Measurements from ENCODE around the gene SLC35F6. TPM values are rescaled to one million over a fixed set of nuclear protein-coding genes. Genes with fewer than 3 reads are reported as not detected.

SLC35F6 gene
- total and polyA plus RNA-seq, 4 donors: 11.4 to 30.7 (median 19.0) TPM

DNA sequence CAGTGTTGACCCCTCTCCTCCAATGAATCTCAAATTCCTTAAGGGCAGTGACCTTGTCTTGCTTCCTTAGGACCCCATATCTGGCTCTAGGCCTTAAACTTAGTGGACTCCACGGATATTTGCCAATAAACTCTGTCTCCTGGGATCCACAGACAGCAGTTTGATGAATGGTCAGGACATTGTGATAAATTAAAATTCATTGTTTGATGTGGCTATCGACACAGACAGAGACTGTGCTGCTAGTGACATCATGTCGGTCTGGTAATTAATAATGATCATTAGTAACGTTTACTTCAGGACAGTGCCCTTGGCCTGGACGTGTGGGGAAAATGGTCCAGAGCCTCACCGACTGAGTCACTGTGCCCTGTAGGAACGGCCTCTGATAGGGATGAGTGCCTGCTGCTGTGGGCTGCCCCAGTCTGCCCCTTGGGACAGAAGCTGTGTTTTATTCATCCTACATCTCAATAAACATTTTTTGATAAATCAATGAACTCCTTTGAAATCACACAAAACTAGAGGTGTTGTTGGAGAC lies 5.2 kb upstream of the SLC35F6 start:
- Histone ChIP-seq H3K27me3 (ENCODE audit: control insufficient read depth in 4 of 4, insufficient read depth in 4 of 4, low read length in 3 of 4) (no peaks in the 10 kb centered on the region), H3K4me3 (ENCODE audit: low read depth in 1 of 3, low read length in 3 of 3) (no peak overlapping the region), H3K36me3 (ENCODE audit: control insufficient read depth in 4 of 4, insufficient read depth in 3 of 4, low read depth in 1 of 4, low read length in 3 of 4) (no peaks in the 10 kb centered on the region), H3K4me1 (ENCODE audit: control insufficient read depth in 4 of 4, insufficient read depth in 4 of 4, low read length in 3 of 4) (peaks cover 0 to 12% (median 0%) of the 10 kb centered on the region in 4 donors), H3K9ac (ENCODE audit: low read depth in 1 of 2, low read length in 2 of 2) (no peak overlapping the region), H3K27ac (ENCODE audit: low read depth in 1 of 2, low read length in 2 of 2) (no peak overlapping the region), H3K9me3 (ENCODE audit: control insufficient read depth in 4 of 4, low read length in 3 of 4) (no peaks in the 10 kb centered on the region)
- 89% methylated on average over 7 of the region's 7 CpGs for WGBS
- no peak for DNase-seq (ENCODE audit: low spot score)
- TF ChIP-seq RAD21 (IDR thresholded peaks at IDR 0.05) (no peak), GABPA (IDR thresholded peaks at IDR 0.05 in 1 of 2, conservative IDR thresholded peaks at IDR 0.05 in 1 of 2) (no peak), HNF4A (conservative IDR thresholded peaks at IDR 0.05) (no peak), FOXA1 (IDR thresholded peaks at IDR 0.05) (no peak), SP1 (IDR thresholded peaks at IDR 0.05) (no peak), RXRA (IDR thresholded peaks at IDR 0.05) (no peak), EGR1 (IDR thresholded peaks at IDR 0.05; ENCODE audit: low read depth in 2 of 2) (no peak), JUND (IDR thresholded peaks at IDR 0.05) (no peak), YY1 (IDR thresholded peaks at IDR 0.05) (no peak), NR2F2 (IDR thresholded peaks at IDR 0.05) (no peak), FOXA2 (IDR thresholded peaks at IDR 0.05) (no peak), TAF1 (conservative IDR thresholded peaks at IDR 0.05) (no peak), HNF4G (IDR thresholded peaks at IDR 0.05) (no peak)
- TF ChIP-seq, protein P1, sequence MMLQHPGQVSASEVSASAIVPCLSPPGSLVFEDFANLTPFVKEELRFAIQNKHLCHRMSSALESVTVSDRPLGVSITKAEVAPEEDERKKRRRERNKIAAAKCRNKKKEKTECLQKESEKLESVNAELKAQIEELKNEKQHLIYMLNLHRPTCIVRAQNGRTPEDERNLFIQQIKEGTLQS (IDR thresholded peaks at IDR 0.05): no peak
- TF ChIP-seq, protein P2, sequence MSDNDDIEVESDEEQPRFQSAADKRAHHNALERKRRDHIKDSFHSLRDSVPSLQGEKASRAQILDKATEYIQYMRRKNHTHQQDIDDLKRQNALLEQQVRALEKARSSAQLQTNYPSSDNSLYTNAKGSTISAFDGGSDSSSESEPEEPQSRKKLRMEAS (IDR thresholded peaks at IDR 0.05): no peak
- TF ChIP-seq, protein P3, sequence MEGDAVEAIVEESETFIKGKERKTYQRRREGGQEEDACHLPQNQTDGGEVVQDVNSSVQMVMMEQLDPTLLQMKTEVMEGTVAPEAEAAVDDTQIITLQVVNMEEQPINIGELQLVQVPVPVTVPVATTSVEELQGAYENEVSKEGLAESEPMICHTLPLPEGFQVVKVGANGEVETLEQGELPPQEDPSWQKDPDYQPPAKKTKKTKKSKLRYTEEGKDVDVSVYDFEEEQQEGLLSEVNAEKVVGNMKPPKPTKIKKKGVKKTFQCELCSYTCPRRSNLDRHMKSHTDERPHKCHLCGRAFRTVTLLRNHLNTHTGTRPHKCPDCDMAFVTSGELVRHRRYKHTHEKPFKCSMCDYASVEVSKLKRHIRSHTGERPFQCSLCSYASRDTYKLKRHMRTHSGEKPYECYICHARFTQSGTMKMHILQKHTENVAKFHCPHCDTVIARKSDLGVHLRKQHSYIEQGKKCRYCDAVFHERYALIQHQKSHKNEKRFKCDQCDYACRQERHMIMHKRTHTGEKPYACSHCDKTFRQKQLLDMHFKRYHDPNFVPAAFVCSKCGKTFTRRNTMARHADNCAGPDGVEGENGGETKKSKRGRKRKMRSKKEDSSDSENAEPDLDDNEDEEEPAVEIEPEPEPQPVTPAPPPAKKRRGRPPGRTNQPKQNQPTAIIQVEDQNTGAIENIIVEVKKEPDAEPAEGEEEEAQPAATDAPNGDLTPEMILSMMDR (IDR thresholded peaks at IDR 0.05; ENCODE audit: low read depth, low read length, missing input control): no peak
- TF ChIP-seq, protein P4, sequence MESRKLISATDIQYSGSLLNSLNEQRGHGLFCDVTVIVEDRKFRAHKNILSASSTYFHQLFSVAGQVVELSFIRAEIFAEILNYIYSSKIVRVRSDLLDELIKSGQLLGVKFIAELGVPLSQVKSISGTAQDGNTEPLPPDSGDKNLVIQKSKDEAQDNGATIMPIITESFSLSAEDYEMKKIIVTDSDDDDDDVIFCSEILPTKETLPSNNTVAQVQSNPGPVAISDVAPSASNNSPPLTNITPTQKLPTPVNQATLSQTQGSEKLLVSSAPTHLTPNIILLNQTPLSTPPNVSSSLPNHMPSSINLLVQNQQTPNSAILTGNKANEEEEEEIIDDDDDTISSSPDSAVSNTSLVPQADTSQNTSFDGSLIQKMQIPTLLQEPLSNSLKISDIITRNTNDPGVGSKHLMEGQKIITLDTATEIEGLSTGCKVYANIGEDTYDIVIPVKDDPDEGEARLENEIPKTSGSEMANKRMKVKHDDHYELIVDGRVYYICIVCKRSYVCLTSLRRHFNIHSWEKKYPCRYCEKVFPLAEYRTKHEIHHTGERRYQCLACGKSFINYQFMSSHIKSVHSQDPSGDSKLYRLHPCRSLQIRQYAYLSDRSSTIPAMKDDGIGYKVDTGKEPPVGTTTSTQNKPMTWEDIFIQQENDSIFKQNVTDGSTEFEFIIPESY (IDR thresholded peaks at IDR 0.05): no peak
- TF ChIP-seq, protein P5, sequence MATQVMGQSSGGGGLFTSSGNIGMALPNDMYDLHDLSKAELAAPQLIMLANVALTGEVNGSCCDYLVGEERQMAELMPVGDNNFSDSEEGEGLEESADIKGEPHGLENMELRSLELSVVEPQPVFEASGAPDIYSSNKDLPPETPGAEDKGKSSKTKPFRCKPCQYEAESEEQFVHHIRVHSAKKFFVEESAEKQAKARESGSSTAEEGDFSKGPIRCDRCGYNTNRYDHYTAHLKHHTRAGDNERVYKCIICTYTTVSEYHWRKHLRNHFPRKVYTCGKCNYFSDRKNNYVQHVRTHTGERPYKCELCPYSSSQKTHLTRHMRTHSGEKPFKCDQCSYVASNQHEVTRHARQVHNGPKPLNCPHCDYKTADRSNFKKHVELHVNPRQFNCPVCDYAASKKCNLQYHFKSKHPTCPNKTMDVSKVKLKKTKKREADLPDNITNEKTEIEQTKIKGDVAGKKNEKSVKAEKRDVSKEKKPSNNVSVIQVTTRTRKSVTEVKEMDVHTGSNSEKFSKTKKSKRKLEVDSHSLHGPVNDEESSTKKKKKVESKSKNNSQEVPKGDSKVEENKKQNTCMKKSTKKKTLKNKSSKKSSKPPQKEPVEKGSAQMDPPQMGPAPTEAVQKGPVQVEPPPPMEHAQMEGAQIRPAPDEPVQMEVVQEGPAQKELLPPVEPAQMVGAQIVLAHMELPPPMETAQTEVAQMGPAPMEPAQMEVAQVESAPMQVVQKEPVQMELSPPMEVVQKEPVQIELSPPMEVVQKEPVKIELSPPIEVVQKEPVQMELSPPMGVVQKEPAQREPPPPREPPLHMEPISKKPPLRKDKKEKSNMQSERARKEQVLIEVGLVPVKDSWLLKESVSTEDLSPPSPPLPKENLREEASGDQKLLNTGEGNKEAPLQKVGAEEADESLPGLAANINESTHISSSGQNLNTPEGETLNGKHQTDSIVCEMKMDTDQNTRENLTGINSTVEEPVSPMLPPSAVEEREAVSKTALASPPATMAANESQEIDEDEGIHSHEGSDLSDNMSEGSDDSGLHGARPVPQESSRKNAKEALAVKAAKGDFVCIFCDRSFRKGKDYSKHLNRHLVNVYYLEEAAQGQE (IDR thresholded peaks at IDR 0.05): no peak
